Measurements from ENCODE around the gene PCDH15.

Gene PCDH15

DNA sequence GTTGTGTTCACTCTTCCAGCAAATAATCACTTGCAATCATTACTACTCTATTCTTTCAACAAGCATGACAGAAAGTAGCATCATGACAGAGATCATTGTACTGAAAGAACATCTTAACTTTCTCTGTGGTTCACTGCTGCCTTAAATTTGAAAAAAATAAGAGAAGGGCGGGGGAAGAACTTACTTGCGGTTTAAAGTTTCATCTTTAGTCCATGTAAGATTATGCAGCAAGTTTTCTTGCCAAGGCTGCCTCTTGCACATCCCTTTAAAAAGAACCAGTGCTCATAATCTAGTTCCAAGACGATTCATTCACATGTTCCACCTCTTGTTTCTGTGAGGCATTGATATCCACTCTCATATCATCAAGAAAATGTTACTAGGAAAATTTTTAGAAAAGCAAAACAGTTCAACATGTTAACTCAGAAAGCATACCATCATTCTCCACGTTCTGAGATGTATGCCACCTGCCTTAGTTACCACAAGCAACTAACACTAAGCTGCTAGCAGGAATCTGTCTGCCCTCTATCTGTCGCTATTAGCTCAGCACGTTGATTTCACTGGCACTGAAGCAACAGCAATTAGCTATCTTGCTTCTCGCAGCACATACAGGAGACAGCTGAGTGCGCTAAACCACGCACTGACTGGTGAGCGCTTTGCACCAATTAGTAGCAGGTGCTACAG is at the start of gene PCDH15:
Gene PCDH15, minus strand, starts transcription at position 491 of the 681 bp plus-strand sequence. CDS start 136,969 bp downstream, outside the sequence.
- DNase-seq = no peak

DNA sequence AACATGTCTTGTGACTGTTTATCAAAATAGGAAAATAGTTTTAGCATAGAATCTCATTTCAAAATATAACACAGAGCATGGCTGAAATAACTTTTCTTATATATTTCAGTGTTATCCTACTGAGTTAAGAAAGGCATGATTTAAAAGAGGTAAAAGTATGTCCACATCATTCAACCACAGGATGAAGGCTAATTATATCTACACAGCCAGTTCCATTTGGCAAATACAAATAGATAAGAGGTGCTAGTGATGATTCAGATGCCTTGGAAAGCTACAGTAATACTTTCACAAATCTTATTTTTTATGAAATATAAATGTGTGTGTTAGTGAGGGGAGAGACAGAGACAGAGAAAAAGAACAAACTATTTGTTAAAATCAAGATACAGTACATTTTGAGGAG is 42.9 kb upstream of the PCDH15 start:
- DNase-seq = no peak

DNA sequence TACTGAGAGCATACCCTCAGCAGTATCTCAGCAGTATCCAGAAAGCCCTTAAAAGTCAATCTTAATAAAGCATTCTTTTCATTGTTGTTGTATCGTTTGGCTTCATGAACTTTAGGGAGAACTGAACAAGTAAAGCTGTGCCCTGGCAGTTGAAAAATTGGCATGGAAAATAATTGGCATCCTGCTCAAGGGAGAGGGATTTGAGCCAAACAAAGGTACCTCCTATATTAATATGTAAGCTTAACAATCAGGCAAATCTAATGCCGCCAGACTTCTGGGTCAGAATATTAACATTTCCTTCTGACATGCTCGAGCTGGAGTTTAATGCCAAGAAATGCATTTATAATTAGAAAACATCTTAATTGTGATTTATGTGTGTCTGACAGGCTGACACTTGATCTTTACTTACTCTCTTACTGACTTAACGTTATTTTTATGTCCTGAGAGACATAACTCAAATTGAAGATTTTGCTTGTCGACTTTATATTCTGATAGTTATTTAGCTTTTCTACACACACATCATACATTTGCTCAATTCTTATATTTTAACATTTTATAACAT is 42.1 kb upstream of the PCDH15 start:
- DNase-seq = no peak

DNA sequence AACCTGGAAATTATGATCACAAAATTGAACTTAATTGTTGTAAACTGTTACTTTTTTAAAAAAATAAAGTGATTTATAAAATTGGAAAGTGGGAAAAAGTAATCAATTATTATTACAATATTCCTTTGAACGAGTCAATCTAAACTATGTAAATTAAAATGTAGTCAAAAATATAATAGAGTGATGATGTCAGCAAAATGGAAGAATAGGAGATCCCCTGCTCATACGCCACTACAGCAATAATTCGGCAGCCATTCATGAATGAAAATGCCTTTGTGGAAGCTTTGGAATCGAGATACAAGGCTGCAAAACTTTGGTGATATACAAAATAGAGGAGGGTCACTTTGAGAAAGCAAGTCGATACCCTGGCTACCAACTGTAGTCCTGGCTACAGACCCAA is 36.4 kb upstream of the PCDH15 start:
- no peak for DNase-seq

DNA sequence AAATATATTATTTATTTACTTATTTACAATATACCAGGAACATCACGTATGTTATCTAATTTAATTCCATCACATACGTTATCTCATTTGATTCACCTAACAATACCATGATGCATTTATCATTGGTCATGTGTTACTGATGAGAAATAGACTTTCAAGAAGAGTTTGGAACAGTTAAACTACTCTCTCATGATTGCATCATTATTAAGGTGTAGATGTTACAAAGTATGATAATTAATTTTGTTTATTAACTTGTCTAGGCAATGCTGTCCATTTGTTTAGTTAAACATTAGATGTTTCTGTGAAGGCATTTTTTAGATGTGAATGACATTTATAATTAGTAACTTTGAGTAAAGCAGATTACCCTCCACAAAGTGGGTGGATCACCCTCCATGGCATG is 32.0 kb upstream of the PCDH15 start:
- no peak for DNase-seq

DNA sequence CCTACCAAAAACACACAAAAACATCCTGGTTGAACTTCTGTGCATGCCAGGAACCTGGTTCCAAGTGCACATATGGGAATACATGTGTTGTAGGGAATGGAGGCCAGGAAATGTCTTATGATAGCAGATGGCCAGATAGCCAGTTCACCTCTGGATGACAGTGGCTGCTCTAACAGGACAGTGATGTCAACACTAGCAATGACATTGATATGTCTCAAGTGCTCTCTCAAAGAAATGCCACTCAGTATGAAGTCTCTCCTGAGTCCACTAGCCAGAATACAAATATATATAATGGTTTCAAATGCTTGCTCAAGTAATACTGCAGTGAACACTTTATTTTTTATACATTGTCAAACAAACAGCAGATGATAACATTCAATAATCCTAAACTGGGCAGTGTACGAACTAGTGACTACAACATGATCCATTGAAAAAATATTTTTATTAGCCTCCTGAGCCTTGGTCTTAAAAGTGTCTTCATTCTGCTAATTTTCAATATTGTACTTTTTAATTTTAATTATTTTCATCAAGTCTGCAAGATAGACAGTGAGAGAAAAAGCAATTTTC is 26.0 kb upstream of the PCDH15 start:
- DNase-seq = no peak

DNA sequence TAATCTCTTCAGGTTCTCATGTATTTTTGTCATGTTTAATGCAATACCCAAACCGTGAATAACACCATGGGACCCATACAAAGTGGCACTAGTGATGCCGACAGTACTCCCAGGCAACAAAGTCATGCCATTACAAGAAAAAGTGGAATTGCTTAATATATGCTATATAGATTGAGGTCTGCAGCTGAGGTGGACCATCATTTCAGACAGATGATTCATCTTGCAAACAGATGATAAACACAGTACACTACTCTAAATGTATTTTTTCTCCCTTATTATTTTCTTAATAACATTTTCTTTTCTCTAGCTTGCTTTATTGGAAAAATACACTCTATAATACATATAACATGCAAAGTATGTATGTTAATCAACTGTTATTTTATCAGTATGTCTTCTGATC is 14.6 kb upstream of the PCDH15 start:
- no peak for DNase-seq

DNA sequence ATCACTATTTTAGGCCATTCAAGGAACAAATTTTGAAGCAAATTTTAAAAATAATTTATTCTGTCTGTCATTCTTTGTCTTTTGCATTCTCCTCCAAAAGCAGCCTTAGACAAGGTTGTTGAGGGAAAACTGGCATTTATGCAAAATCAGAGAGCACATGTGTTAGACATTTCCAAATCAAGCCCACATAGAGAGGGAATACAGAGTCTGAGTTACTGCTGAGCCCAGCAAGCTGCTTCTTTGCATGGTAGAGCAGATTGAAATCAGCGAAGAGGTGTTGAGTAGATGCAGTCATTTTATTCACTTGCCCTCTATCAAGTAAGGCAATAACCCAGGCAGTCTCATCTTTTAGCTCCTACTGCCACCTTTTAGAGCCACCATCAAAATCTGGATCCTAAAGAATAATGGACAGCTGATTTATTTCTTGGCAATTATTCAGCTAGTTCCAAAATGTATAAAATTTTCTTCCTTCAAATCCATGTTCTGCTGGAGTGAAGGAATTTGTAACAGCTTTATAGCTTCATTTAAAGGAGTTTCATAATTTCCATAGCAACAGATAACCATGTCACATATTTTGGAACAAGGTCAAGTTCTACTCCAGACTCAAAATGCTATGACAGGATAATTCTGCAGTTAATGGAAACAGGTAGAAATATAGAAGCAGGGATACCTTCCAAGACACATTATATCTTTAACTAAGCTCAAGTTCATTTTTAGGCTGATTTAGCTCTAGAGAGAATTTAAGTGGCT is 7.3 kb upstream of the PCDH15 start:
- no peak for DNase-seq

DNA sequence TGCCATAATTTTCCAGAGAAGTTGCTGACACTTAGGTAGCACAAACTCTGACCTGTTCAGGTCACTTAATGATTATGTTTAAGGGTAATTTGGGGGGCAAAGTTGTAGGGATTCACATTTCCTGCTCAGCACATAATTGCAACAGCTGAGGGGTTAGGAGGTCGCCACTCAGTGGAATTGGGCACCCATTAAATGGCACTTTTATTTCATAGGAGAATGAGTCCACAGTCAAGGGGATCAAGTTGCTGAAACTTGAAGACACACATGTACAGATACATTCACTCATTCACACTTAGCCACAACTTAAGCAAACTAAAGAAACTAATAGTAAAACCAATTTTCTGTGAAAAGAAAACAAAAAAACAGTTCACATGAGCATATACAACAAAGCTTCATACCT is 1.5 kb downstream of the PCDH15 start:
- DNase-seq = no peak

DNA sequence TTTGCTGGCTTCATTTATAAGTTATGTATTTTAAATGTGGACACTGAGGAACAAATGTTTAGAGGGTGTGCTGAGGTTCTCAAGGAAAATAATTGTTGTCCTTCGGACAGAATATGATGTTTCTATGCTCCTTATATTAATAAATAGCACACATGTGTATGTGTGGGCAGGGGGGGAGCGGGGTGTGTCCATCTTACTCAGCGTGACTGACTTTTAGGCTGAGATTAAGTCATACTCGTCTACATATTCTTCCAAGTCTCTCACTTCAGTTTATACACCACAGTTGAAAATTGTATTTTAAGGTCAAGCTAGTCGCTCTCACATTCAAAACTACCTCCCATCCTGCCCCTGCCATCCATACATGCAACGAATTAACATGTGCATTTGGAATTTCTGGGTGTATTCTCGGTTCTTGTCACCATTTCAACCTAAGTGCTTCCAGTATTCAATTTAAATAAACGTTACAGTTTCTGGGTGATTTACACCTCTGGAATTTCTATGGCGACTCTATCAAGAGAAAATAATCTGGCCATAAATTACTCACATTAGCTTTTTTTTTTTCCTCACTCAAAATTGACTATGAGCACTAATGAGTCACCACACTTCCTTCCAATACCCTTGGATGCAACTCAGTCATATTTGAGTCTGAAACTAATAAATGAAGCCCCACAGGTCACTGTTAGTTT is 3.3 kb downstream of the PCDH15 start:
- DNase-seq = no peak

DNA sequence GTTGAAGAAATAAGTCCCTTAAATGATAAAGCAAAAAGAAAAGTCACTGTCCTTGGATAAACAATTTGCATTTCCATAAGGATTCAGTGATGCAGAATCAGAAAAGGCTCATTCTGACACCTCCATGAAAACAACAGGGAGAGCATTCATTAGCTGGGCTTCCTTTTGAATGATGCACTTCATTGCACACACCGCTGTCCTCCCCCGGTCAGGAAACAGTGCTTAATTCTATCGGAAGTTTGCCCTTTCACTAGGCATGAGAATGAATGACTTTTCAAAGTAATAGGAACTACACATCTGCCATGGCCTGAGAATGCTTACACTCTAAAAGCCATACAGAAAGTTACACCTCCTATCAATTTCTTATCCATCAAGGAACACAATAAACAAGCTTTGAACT is 4.2 kb downstream of the PCDH15 start:
- DNase-seq = no peak

DNA sequence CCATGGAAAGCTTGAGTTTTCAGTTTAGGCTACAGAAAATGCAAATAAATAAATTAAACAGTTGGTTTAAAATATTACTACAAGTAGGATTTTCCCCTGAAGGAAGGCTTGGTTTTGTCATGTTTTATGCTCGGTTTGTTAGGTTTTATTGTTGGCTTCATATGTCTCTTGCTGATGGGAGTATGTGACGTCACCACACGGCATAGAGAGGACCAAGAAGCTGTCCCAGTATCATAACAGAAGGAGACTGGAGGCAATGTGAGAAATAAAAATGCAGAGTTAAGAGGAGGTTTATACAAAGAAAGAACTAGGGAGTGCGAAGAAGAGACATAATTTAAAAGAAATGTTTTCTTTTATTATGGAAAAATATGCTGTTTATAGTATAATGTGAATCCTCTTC is 24.4 kb downstream of the PCDH15 start:
- no peak for DNase-seq

DNA sequence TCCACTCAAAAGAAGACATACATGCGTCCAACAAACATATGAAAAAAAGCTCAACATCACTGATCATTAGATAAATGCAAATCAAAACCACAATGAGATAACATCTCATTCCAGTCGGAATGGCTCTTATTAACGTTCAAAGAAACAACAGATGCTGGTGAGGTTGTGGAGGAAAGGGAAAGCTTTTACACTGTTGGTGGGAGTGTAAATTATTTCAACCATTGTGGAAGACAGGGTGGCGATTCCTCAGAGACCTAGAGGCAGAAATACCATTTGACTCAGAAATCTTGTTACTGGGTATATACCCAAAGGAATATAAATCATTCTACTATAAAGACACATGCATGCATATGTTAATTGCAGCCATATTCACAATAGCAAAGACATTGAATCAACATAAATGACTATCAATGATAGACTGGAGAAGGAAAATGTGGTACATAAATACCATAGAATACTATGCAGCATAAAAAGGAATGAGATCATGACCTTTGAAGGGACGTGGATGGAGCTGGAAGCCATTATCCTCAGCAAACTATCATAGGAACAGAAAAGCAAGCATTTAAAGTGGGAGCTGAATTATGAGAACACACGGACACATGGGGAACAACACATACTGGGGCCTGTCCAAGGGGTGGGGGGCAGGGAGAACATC is 28.4 kb downstream of the PCDH15 start:
- DNase-seq = no peak

DNA sequence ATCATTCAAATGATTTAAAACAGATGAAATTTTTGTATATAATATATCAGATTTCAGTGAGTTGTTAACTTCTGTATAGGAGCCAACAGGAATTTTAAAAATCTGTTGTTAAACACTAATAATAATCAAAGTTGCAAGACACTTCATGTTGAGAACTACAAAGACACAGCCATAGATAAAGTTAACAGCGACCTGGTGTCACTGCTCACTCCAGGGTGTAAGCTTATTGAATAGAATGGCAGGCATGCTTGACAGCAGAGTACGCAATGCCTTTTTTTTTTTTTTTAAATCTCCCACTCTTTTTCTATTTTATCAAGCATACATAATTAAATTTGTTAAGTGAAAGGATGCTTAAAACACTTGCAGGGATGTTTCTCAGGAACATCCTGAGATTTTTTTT is 32.0 kb downstream of the PCDH15 start:
- no peak for DNase-seq

DNA sequence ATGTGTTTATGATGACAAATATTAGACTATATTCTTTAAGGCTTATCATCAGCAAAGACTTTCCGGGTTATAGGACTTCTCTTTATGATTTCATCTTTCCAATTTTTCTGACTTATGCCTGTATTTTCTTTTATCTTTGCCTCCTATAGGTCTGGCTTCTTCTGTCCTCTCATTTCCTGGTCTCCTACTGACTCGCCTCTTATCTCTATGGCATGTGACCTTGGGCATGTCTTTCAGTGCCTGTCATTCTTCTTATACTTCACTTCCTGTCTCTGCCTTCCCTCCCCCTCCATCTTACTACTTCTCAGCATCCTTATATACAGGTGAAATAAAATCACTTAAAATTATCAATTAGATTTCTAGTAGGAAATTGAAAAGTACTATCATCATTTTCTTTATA is 42.2 kb downstream of the PCDH15 start:
- DNase-seq = no peak

DNA sequence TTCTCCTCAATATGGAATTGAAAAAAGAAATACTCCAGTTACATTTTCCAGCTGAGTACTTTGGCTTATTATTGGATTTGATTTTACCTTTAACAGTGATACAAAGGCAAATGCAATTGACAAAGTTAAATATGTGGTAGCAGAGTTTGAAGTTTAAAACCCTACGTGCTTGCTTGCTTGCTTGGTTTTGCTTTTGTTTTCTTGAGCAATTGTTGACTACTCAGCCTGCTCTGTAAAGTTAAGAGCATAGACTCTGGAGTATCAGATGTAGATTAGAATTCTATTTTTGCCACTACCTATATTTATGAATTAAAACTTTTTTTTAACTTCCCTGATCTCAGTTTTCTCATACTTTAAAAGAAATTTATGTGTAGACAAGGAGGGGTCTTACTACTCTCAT is 51.4 kb downstream of the PCDH15 start:
- no peak for DNase-seq

DNA sequence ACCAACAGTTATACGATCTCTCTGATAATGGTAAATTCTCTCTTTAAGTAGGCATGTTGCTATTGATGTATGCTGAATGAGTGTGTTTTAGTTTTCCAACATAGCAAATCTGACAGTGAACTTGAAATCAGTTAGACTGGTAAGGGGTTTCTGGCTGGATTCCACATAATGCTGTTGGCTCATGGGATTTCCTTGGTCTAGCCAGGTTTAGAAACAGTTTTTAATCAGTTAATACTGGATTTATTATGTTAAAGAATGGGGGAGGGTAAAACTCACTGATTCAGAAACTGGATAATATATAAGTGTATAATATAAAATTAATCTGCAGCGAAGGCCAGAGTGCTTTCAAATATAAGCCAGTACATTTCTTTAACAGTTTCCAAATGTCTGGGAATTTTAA is 55.6 kb downstream of the PCDH15 start:
- no peak for DNase-seq

DNA sequence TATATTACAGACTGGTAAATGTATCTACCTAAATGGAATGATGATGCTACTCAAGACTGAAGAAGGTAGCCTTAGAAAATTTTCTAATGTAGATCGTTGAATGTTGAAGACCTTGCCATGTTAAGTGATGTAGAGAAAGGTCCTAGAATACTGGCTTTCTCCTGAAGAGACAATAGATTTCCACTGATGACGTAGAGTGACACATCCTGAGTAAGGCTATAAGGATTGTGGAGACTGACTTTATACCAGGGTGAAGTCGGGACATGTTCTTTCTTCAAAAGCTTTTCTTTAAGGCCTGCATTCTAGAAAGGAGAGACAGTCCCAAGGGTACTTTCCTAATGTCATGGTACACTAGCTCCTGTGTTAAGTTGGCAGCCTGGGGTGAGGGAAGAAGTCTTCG is 58.6 kb downstream of the PCDH15 start:
- DNase-seq = no peak

DNA sequence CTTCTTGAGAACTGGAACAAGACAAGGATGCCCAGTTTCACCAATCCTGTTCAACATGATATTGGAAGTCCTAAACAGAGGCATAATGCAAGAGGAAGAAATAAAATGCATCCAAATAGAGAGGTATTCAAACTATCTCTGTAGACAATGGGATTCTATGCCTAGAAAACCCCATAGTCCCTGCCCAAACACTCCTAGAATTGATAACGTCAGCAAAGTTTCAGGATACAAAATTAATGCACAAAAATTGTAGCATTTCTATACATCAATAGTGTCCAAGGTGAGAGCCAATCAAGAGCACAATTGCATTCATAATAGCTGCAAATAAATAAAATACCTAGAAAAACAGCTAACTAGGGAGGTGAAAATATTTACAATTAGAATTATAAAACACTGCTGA is 72.5 kb downstream of the PCDH15 start:
- no peak for DNase-seq

DNA sequence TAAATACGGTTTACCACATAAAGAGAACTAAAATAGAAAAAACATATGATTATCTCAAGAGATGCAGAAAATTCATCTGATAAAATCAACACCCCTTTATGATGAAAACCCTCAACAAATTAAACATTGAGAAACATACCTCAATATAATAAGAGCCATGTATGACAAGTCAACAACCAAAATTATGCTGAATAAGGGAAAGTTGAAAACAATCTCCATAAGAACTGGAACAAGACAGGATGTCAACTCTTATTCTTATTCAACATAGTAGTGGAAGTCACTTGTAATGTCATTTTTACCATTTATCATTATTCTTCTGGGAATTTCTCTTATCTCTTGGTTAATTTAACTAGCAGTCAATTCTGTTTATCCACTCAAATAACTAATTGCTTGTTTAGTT is 79.0 kb downstream of the PCDH15 start:
- no peak for DNase-seq

DNA sequence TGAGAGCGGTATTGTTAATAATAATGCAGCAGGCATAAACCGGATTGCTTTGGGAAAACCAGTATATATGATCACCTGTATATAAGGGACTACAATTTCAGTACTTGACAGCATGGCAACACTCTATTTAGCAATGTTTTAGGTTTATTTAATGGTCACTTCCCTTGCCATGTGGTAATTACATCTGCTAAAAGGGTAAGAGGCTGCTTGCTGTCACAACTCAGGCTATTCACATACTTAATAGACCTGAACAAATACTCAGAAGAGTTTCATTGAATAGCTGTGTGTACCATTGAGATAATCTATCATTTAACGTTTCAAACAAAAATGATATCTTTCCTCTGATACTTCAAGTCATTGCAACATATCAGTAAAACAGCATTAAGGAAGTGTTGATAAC is 90.1 kb downstream of the PCDH15 start:
- DNase-seq = no peak

DNA sequence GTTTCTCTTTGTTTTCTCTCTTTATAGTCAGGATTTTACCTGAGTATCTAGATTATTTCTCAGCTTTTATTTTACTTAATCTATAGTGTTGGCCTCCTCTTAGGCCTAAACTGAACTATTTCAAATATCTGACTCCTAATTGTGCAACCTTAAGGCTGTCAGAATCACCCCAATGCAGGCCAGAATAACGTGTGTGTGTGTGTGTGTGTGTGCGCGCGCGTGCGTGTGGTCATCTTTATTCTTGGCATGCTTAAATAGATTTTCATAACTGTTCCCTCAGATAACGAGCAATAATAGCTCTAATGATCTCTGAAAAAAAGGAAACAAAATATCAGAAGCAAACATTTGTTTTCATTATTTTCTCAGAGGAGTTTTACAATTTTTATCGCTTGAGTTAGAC is 92.4 kb downstream of the PCDH15 start:
- no peak for DNase-seq

DNA sequence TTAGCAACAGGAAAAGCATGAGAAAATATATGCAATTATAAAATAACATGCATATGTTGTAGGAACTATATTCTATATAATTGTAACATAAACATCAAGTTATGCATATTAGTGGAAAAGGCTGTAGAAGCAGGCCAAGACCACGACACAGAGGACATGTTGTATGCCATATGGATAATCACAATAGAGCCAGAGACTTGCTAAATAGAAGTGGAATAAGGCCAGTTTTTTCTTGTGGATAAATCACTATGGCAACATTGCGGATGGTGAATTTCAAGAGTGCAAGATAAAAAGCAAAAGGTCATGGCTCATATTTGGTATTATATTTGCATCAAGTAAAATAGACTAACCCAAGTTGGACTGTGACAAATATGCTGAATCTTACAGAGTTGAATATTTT is 93.0 kb downstream of the PCDH15 start:
- DNase-seq = no peak
